ENCODE measurements around the gene ARPC2. TPM values are rescaled to one million over a fixed set of nuclear protein-coding genes. Genes with fewer than 3 reads are reported as not detected.

Gene ARPC2
- total and polyA plus RNA-seq, 2 of the 13 experiments (the other 11 are each of a cell fraction or from before 2014, with no cell fraction given) = 168 to 303 TPM

DNA sequence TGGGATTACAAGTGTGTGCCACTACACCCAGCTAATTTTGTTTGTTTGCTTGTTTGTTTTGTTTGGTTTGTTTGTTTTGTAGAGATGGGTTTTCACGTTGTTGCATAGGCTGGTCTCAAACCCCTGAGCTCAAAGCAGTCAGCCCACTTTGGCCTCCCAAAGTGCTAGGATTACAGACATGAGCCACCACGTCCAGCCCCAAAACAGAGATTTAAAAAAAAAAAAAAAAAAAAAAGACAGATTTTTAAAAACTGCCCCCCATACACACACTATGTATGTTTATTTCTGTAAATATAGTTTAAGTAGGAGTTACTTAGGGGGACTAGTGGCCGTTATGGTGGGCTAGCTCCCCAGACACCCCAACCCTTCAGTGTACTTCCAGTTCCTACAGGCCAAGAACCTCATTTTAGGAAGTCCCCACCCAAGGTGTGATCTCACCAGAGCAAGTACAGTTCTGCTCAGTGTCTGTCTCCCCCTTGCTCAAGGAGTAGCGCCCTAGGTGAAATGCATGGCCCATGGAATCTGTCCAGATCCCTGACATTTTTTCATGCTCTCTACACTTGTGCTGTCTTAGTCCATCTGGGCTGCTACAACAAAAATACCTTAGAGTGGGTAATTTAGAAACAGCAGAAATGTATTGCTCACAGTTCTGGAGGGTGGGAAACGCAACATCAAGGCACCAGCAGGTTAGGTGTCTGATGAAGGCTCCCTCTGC, 76.9 kb downstream of the ARPC2 start (continued):
- TF ChIP-seq, protein P1, sequence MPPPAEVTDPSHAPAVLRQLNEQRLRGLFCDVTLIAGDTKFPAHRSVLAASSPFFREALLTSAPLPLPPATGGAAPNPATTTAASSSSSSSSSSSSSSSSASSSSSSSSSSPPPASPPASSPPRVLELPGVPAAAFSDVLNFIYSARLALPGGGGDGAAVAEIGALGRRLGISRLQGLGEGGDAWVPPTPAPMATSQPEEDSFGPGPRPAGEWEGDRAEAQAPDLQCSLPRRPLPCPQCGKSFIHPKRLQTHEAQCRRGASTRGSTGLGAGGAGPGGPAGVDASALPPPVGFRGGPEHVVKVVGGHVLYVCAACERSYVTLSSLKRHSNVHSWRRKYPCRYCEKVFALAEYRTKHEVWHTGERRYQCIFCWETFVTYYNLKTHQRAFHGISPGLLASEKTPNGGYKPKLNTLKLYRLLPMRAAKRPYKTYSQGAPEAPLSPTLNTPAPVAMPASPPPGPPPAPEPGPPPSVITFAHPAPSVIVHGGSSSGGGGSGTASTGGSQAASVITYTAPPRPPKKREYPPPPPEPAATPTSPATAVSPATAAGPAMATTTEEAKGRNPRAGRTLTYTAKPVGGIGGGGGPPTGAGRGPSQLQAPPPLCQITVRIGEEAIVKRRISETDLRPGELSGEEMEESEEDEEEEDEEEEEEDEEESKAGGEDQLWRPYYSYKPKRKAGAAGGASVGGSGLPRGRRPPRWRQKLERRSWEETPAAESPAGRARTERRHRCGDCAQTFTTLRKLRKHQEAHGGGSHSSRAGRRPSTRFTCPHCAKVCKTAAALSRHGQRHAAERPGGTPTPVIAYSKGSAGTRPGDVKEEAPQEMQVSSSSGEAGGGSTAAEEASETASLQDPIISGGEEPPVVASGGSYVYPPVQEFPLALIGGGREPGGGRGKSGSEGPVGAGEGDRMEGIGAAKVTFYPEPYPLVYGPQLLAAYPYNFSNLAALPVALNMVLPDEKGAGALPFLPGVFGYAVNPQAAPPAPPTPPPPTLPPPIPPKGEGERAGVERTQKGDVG (CRISPR knock-in tag; IDR thresholded peaks at IDR 0.05; ENCODE audit: borderline replicate concordance) = no peak
- no peak for TF ChIP-seq WIZ (CRISPR knock-in tag; IDR thresholded peaks at IDR 0.05)
- TF ChIP-seq, protein P2, sequence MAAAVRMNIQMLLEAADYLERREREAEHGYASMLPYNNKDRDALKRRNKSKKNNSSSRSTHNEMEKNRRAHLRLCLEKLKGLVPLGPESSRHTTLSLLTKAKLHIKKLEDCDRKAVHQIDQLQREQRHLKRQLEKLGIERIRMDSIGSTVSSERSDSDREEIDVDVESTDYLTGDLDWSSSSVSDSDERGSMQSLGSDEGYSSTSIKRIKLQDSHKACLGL (CRISPR knock-in tag; IDR thresholded peaks at IDR 0.05) = no peak
- TF ChIP-seq ZNF556 (CRISPR knock-in tag; IDR thresholded peaks at IDR 0.05; ENCODE audit: borderline replicate concordance) = no peak; the same call in 1 of the 2 replicates
- TF ChIP-seq SIX4 (CRISPR knock-in tag; IDR thresholded peaks at IDR 0.05) = no peak
- no peak for TF ChIP-seq ZNF839 (CRISPR knock-in tag; IDR thresholded peaks at IDR 0.05; ENCODE audit: borderline replicate concordance)
- no peak for TF ChIP-seq KAT7 (CRISPR knock-in tag; IDR thresholded peaks at IDR 0.05; ENCODE audit: borderline replicate concordance)
- TF ChIP-seq, protein P3, sequence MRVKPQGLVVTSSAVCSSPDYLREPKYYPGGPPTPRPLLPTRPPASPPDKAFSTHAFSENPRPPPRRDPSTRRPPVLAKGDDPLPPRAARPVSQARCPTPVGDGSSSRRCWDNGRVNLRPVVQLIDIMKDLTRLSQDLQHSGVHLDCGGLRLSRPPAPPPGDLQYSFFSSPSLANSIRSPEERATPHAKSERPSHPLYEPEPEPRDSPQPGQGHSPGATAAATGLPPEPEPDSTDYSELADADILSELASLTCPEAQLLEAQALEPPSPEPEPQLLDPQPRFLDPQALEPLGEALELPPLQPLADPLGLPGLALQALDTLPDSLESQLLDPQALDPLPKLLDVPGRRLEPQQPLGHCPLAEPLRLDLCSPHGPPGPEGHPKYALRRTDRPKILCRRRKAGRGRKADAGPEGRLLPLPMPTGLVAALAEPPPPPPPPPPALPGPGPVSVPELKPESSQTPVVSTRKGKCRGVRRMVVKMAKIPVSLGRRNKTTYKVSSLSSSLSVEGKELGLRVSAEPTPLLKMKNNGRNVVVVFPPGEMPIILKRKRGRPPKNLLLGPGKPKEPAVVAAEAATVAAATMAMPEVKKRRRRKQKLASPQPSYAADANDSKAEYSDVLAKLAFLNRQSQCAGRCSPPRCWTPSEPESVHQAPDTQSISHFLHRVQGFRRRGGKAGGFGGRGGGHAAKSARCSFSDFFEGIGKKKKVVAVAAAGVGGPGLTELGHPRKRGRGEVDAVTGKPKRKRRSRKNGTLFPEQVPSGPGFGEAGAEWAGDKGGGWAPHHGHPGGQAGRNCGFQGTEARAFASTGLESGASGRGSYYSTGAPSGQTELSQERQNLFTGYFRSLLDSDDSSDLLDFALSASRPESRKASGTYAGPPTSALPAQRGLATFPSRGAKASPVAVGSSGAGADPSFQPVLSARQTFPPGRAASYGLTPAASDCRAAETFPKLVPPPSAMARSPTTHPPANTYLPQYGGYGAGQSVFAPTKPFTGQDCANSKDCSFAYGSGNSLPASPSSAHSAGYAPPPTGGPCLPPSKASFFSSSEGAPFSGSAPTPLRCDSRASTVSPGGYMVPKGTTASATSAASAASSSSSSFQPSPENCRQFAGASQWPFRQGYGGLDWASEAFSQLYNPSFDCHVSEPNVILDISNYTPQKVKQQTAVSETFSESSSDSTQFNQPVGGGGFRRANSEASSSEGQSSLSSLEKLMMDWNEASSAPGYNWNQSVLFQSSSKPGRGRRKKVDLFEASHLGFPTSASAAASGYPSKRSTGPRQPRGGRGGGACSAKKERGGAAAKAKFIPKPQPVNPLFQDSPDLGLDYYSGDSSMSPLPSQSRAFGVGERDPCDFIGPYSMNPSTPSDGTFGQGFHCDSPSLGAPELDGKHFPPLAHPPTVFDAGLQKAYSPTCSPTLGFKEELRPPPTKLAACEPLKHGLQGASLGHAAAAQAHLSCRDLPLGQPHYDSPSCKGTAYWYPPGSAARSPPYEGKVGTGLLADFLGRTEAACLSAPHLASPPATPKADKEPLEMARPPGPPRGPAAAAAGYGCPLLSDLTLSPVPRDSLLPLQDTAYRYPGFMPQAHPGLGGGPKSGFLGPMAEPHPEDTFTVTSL (CRISPR knock-in tag; IDR thresholded peaks at IDR 0.05; ENCODE audit: borderline replicate concordance) = no peak
- TF ChIP-seq HOXA7 (CRISPR knock-in tag; IDR thresholded peaks at IDR 0.05) = no peak
- 0 out of 2 replicates have a peak, but pooled peaks have one; percentile 7 for TF ChIP-seq HOXA5 (CRISPR knock-in tag; IDR thresholded peaks at IDR 0.05)
- no peak for TF ChIP-seq SUZ12 (IDR thresholded peaks at IDR 0.05; ENCODE audit: low read depth, low read length)
- no peak for TF ChIP-seq SRY (CRISPR knock-in tag; IDR thresholded peaks at IDR 0.05)
- TF ChIP-seq RFX5 (IDR thresholded peaks at IDR 0.05; ENCODE audit: low read depth, low read length) = no peak
- TF ChIP-seq ZSCAN25 (CRISPR knock-in tag; IDR thresholded peaks at IDR 0.05) = no peak
- TF ChIP-seq ZNF282 (IDR thresholded peaks at IDR 0.05; ENCODE audit: partially characterized antibody) = no peak
- no peak for TF ChIP-seq MED8 (CRISPR knock-in tag; IDR thresholded peaks at IDR 0.05; ENCODE audit: insufficient replicate concordance)
- no peak for TF ChIP-seq ZMAT3 (CRISPR knock-in tag; conservative IDR thresholded peaks at IDR 0.05)
- TF ChIP-seq HNRNPK (IDR thresholded peaks at IDR 0.05; ENCODE audit: low read depth, low read length, poor library complexity, severe bottlenecking) = no peak
